SJSA1 (cell line): ENCODE measurements around the gene PEMT. TPM values are rescaled to one million over a fixed set of nuclear protein-coding genes. Genes with fewer than 3 reads are reported as not detected.

Experiments used
- DNase-seq, 2 experiments: peaks; one replicate each; pipeline ENCODE4 v3.0.0-alpha.2; 2015 to 2020; ENCODE audit warnings: low spot score in 2 of 2, low read depth in 1 of 2
- H3K27ac ChIP-seq: fragments of 250-450 bp; sonication (Bioruptor Pico); 2 replicates; pipeline ENCODE4 v1.5.1; 2020; ENCODE audit warnings: mild to moderate bottlenecking, moderate library complexity
- H3K27me3 ChIP-seq: fragments of 250-450 bp; sonication (Bioruptor Pico); replicated peaks from 2 replicates; pipeline ENCODE4 v1.5.1; 2020; ENCODE audit warnings: mild to moderate bottlenecking, moderate library complexity
- H3K36me3 ChIP-seq: fragments of 250-450 bp; sonication (Bioruptor Pico); 2 replicates; pipeline ENCODE4 v1.5.1; 2020; ENCODE audit warnings: mild to moderate bottlenecking
- H3K4me1 ChIP-seq: fragments of 250-450 bp; sonication (Bioruptor Pico); replicated peaks from 2 replicates; pipeline ENCODE4 v1.6.1; 2021; ENCODE audit warnings: mild to moderate bottlenecking
- H3K4me3 ChIP-seq: fragments of 250-450 bp; sonication (Bioruptor Pico); 2 replicates; pipeline ENCODE4 v1.5.1; 2020; ENCODE audit warnings: mild to moderate bottlenecking
- H3K9me3 ChIP-seq: fragments of 250-450 bp; sonication (Bioruptor Pico); replicated peaks from 2 replicates; pipeline ENCODE4 v1.5.1; 2020; ENCODE audit warnings: mild to moderate bottlenecking
- total RNA-seq: library from RNA; depleted of rRNA; stranded (reverse); fragments of >200 nt; shearing (Covaris generic); gene quantifications from 2 replicates; pipeline ENCODE4 v1.2.3, GENCODE V29; 2014

The PEMT gene
- total RNA-seq, 1 experiment from 2014 or later: 49.2 TPM

- no peak for DNase-seq
- no peaks in the 10 kb centered on the region for H3K27me3 ChIP-seq
- no peaks in the 10 kb centered on the region for H3K36me3 ChIP-seq
- no peak overlapping the region for H3K4me3 ChIP-seq
- no peaks in the 10 kb centered on the region for H3K9me3 ChIP-seq
- no peak overlapping the region for H3K27ac ChIP-seq
- H3K4me1 ChIP-seq: no peaks in the 10 kb centered on the region
These were observed 54.8 kb downstream of the PEMT start for GRCh38 chr17:17536702-17537101.

- Histone ChIP-seq H3K27me3 (no peaks in the 10 kb centered on the region), H3K36me3 (no peaks in the 10 kb centered on the region), H3K4me3 (no peak overlapping the region), H3K9me3 (no peaks in the 10 kb centered on the region), H3K27ac (no peak overlapping the region), H3K4me1 (no peaks in the 10 kb centered on the region)
- no peak for DNase-seq
These were observed 55.6 kb downstream of the PEMT start for GRCh38 chr17:17535957-17536356.

- no peaks in the 10 kb centered on the region for H3K27me3 ChIP-seq
- H3K4me1 ChIP-seq: no peaks in the 10 kb centered on the region
- DNase-seq: no peak
- H3K4me3 ChIP-seq: no peak overlapping the region
- H3K9me3 ChIP-seq: no peaks in the 10 kb centered on the region
- no peak overlapping the region for H3K27ac ChIP-seq
- no peaks in the 10 kb centered on the region for H3K36me3 ChIP-seq
These were observed 57.5 kb downstream of the PEMT start for GRCh38 chr17:17533901-17534441.

- no peaks in the 10 kb centered on the region for H3K27me3 ChIP-seq
- no peaks in the 10 kb centered on the region for H3K9me3 ChIP-seq
- no peak for DNase-seq
- H3K27ac ChIP-seq: no peak overlapping the region
- H3K36me3 ChIP-seq: no peaks in the 10 kb centered on the region
- H3K4me3 ChIP-seq: no peak overlapping the region
- H3K4me1 ChIP-seq: no peaks in the 10 kb centered on the region
These were observed 58.5 kb downstream of the PEMT start for GRCh38 chr17:17532991-17533390.

- no peak for DNase-seq
- Histone ChIP-seq H3K4me1 (no peaks in the 10 kb centered on the region), H3K36me3 (no peaks in the 10 kb centered on the region), H3K27ac (no peak overlapping the region), H3K4me3 (no peak overlapping the region), H3K9me3 (no peaks in the 10 kb centered on the region), H3K27me3 (no peaks in the 10 kb centered on the region)
These were observed 60.4 kb downstream of the PEMT start for GRCh38 chr17:17531156-17531555.

GRCh38 chr17:17528696-17529652 is 62.5 kb downstream of the PEMT start:
- Histone ChIP-seq H3K27ac (no peak overlapping the region), H3K4me1 (no peaks in the 10 kb centered on the region), H3K4me3 (no peak overlapping the region), H3K9me3 (no peaks in the 10 kb centered on the region), H3K36me3 (no peaks in the 10 kb centered on the region), H3K27me3 (no peaks in the 10 kb centered on the region)
- no peak for DNase-seq

- H3K36me3 ChIP-seq: no peaks in the 10 kb centered on the region
- no peaks in the 10 kb centered on the region for H3K27me3 ChIP-seq
- H3K4me3 ChIP-seq: no peak overlapping the region
- no peaks in the 10 kb centered on the region for H3K4me1 ChIP-seq
- no peaks in the 10 kb centered on the region for H3K9me3 ChIP-seq
- no peak overlapping the region for H3K27ac ChIP-seq
- DNase-seq: no peak
These were observed 63.5 kb downstream of the PEMT start for GRCh38 chr17:17527956-17528500.

GRCh38 chr17:17527534-17527933 is 64.0 kb downstream of the PEMT start:
- H3K9me3 ChIP-seq: no peaks in the 10 kb centered on the region
- H3K27me3 ChIP-seq: no peaks in the 10 kb centered on the region
- no peak for DNase-seq
- no peaks in the 10 kb centered on the region for H3K36me3 ChIP-seq
- no peak overlapping the region for H3K27ac ChIP-seq
- H3K4me3 ChIP-seq: no peak overlapping the region
- H3K4me1 ChIP-seq: no peaks in the 10 kb centered on the region

- Histone ChIP-seq H3K36me3 (no peaks in the 10 kb centered on the region), H3K27me3 (no peaks in the 10 kb centered on the region), H3K4me1 (no peaks in the 10 kb centered on the region), H3K4me3 (no peak overlapping the region), H3K27ac (no peak overlapping the region), H3K9me3 (no peaks in the 10 kb centered on the region)
- no peak for DNase-seq
These were observed 65.1 kb downstream of the PEMT start for GRCh38 chr17:17526369-17526768.

GRCh38 chr17:17525956-17526355 is 65.6 kb downstream of the PEMT start:
- peaks cover 2% of the 10 kb centered on the region; the same call in 1 of the 2 replicates for H3K4me1 ChIP-seq
- no peak overlapping the region for H3K27ac ChIP-seq
- no peak for DNase-seq
- no peaks in the 10 kb centered on the region for H3K9me3 ChIP-seq
- no peaks in the 10 kb centered on the region for H3K27me3 ChIP-seq
- H3K4me3 ChIP-seq: no peak overlapping the region
- H3K36me3 ChIP-seq: no peaks in the 10 kb centered on the region

- H3K4me1 ChIP-seq: peaks cover 8% of the 10 kb centered on the region; the same call in 1 of the 2 replicates
- no peaks in the 10 kb centered on the region for H3K36me3 ChIP-seq
- DNase-seq: no peak
- no peak overlapping the region for H3K27ac ChIP-seq
- no peak overlapping the region for H3K4me3 ChIP-seq
- H3K27me3 ChIP-seq: no peaks in the 10 kb centered on the region
- no peaks in the 10 kb centered on the region for H3K9me3 ChIP-seq
These were observed 66.2 kb downstream of the PEMT start for GRCh38 chr17:17525311-17525710.

- DNase-seq: no peak
- H3K36me3 ChIP-seq: no peaks in the 10 kb centered on the region
- H3K27ac ChIP-seq: no peak overlapping the region
- H3K4me1 ChIP-seq: peaks cover 8% of the 10 kb centered on the region; the same call in 1 of the 2 replicates
- H3K4me3 ChIP-seq: no peak overlapping the region
- H3K27me3 ChIP-seq: no peaks in the 10 kb centered on the region
- no peaks in the 10 kb centered on the region for H3K9me3 ChIP-seq
These were observed 67.6 kb downstream of the PEMT start for GRCh38 chr17:17523731-17524490.

GRCh38 chr17:17523001-17523730 is 68.3 kb downstream of the PEMT start:
- Histone ChIP-seq H3K4me3 (no peak overlapping the region), H3K27me3 (no peaks in the 10 kb centered on the region), H3K36me3 (no peaks in the 10 kb centered on the region), H3K27ac (no peak overlapping the region), H3K9me3 (no peaks in the 10 kb centered on the region), H3K4me1 (peaks cover 8% of the 10 kb centered on the region; the same call in 1 of the 2 replicates)
- no peak for DNase-seq
